ENCODE data around the gene L3MBTL2. TPM values are rescaled to one million over a fixed set of nuclear protein-coding genes. Genes with fewer than 3 reads are reported as not detected.

Gene L3MBTL2
- total and polyA plus RNA-seq, 10 donors = 11.4 to 33.8 (median 22.6) TPM

DNA sequence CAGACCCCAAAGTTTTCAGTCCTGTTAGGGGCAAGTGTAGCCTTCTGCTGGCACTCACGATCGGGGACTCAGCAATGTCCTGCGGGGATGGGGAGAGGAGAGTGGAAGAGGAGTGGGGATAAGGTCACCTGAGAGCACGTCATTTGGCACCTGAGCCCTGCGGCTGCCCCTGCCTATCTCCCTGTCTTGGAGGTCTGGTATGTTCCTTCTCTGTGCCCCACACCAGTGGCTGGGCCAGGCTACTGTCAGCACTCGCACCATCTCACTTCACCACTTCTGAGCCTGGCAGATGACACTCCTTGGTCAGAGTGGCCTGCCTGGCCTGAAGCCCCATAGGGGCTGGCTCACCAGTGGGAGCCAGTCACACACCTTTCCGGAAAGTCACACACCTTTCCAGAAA is 55.8 kb downstream of the L3MBTL2 start:
- DNase-seq = no peak
- no peak overlapping the region for H3K27ac ChIP-seq
- intact Hi-C loops (cut with DNase I; ENCODE audit: low total_unique reads) = no loop called here
- no peak overlapping the region for H3K4me3 ChIP-seq
- H3K36me3 ChIP-seq = peaks cover 4 to 100% (median 97%) of the 10 kb centered on the region in 6 donors
- H3K27me3 ChIP-seq (replicated peaks in 1 of 7) = no peaks in the 10 kb centered on the region
- WGBS, 5 donors = 94 to 100% (median 99%) methylated on average over 6 to 7 of the region's 7 CpGs
- H3K9me3 ChIP-seq = no peaks in the 10 kb centered on the region
- TF ChIP-seq POLR2AphosphoS5 (IDR thresholded peaks at IDR 0.05) = no peak
- H3K4me1 ChIP-seq = peaks cover 0 to 14% (median 5%) of the 10 kb centered on the region in 6 donors

DNA sequence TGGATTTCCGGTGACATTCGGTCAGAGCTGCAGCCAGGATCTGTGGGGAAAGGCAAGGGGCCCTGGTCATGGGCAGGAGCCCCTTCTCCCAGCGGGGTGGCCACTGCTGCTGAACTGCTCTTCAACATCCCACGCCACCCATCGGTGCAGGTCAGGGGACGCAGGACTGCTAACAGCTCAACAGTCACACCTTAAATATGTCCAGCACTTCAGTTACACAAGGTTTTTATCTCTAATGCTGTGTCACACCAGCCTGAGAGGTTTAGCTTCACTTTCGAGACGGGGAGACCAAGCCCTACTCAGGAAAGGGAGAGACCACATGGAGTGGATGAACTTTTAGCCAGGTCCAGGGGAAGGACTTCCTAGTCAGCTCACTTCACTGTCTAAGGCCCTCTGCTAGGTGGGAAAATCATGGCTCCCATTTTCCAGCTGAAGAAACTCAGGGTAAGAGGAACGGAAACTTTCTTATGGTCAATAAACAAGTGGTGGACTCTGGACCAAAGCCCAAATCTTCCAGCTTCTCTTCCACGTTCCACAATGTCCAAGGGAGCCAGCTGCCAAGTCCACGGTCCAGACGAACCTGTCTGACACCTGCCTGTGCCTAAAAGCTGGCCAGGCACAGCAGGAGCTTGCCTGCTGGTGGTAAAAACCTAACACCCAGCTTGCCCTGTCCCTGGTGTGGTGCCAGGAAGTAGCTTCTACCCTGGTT is 56.6 kb downstream of the L3MBTL2 start:
- TF ChIP-seq, protein P1, sequence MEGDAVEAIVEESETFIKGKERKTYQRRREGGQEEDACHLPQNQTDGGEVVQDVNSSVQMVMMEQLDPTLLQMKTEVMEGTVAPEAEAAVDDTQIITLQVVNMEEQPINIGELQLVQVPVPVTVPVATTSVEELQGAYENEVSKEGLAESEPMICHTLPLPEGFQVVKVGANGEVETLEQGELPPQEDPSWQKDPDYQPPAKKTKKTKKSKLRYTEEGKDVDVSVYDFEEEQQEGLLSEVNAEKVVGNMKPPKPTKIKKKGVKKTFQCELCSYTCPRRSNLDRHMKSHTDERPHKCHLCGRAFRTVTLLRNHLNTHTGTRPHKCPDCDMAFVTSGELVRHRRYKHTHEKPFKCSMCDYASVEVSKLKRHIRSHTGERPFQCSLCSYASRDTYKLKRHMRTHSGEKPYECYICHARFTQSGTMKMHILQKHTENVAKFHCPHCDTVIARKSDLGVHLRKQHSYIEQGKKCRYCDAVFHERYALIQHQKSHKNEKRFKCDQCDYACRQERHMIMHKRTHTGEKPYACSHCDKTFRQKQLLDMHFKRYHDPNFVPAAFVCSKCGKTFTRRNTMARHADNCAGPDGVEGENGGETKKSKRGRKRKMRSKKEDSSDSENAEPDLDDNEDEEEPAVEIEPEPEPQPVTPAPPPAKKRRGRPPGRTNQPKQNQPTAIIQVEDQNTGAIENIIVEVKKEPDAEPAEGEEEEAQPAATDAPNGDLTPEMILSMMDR (IDR thresholded peaks at IDR 0.05 in 8 of 11, conservative IDR thresholded peaks at IDR 0.05 in 3 of 11) = no peak
- TF ChIP-seq POLR2AphosphoS5 (IDR thresholded peaks at IDR 0.05) (no peak), POLR2A (IDR thresholded peaks at IDR 0.05) (no peak)
- intact Hi-C loops (cut with DNase I; ENCODE audit: low total_unique reads) = no loop called here

DNA sequence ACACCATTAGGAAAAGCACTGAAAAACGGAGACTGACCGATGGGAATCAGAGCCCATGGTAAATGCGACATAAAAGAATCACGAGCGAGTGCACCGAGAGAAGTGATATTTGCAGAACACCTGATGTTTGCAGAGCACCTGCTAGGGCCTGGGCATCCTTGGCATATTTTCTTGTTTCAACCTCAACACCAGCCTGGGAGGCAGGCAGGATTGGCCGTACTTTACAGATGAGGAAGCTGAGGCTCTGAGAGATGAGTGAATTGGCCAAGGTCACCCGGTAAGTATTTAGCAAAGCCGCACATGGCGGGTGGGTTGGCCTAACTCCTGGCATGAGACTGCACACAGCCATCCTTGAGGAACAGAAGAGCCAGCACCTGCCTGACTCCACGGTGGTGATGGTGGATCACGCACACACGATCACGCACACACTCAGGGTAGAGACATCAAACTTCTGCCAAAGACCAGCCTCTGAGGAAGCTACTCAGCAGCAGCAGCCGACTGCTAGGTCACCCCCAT is 57.2 kb downstream of the L3MBTL2 start:
- Histone ChIP-seq H3K9me3 (no peaks in the 10 kb centered on the region), H3K36me3 (peaks cover 4 to 99% (median 93%) of the 10 kb centered on the region in 6 donors), H3K27ac (no peak overlapping the region), H3K27me3 (replicated peaks in 1 of 7) (no peaks in the 10 kb centered on the region), H3K4me1 (peaks cover 0 to 23% (median 5%) of the 10 kb centered on the region in 6 donors), H3K4me3 (no peak overlapping the region)
- intact Hi-C loops (cut with DNase I; ENCODE audit: low total_unique reads) = no loop called here
- 94 to 97% (median 95%) methylated on average over 14 to 15 of the region's 15 CpGs for WGBS, 5 donors
- TF ChIP-seq, protein P1 (IDR thresholded peaks at IDR 0.05 in 8 of 11, conservative IDR thresholded peaks at IDR 0.05 in 3 of 11) = no peak
- TF ChIP-seq POLR2A (IDR thresholded peaks at IDR 0.05) (no peak), POLR2AphosphoS5 (IDR thresholded peaks at IDR 0.05) (no peak)
- no peak for DNase-seq

More for the DNA sequence above, 56.6 kb downstream of the L3MBTL2 start:
- Histone ChIP-seq H3K27me3 (replicated peaks in 1 of 7) (no peaks in the 10 kb centered on the region), H3K4me3 (no peak overlapping the region), H3K4me1 (peaks cover 0 to 20% (median 5%) of the 10 kb centered on the region in 6 donors), H3K36me3 (peaks cover 4 to 99% (median 93%) of the 10 kb centered on the region in 6 donors), H3K9me3 (no peaks in the 10 kb centered on the region), H3K27ac (no peak overlapping the region)
- WGBS, 5 donors = 83 to 93% (median 88%) methylated on average over 8 to 12 of the region's 12 CpGs
- DNase-seq = no peak

DNA sequence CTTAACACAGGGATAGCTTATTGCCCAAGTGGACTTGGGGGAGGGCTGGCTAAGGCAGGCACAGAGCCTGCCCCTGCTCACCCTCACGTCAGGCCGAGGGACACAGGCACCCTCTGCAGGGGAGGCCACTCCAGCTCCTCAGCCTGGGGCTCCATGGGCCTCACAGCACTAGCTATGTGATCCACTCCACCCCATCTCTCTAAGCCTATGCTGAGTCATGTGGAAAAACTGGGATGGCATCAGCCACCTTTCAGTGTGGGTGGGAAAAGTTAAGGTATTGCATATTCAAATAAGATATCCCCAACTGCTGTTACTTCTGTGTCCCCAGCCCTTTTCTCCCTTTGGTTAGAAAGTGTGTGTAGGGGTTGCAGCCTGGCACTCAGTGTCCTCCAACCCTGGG is 58.6 kb downstream of the L3MBTL2 start:
- intact Hi-C loops (cut with DNase I; ENCODE audit: low total_unique reads) = no loop called here
- Histone ChIP-seq H3K9me3 (no peaks in the 10 kb centered on the region), H3K4me1 (peaks cover 0 to 25% (median 5%) of the 10 kb centered on the region in 6 donors), H3K27me3 (replicated peaks in 1 of 7) (no peaks in the 10 kb centered on the region), H3K27ac (no peak overlapping the region), H3K4me3 (no peak overlapping the region), H3K36me3 (peaks cover 2 to 99% (median 93%) of the 10 kb centered on the region in 6 donors)
- TF ChIP-seq POLR2AphosphoS5 (IDR thresholded peaks at IDR 0.05) = peak in 1 of 3 donors; percentile 29
- TF ChIP-seq POLR2A (IDR thresholded peaks at IDR 0.05) = no peak
- no peak for DNase-seq
- WGBS, 5 donors = 92 to 100% (median 97%) methylated on average over 2 of the region's 2 CpGs

DNA sequence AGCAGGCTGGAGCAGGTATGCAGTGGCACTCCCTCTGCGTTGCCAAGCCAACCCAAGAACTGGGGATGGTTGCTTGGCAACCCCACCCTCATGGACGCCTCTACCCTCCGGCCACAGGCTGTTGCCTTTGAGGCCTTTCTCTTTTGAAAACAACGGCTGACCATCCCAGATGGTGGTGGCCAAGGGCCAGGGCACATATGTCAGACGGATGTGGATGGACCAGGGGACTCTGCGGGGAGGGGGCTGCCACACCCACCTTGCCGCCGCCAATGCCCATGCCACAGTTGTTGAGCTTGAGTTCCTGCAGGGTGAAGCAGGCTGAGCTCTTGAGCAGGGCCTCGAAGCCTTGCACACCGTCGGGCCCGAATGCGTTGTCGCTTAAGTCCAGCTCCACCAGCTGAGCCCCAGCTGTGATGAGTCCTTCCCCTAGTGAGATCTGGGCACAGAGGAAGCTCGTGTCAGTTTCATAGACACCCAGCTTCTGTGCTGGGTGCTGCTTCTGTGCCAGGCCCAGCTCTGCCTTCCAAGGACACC is 59.4 kb downstream of the L3MBTL2 start:
- Histone ChIP-seq H3K9me3 (no peaks in the 10 kb centered on the region), H3K4me1 (peaks cover 0 to 25% (median 5%) of the 10 kb centered on the region in 6 donors), H3K36me3 (peaks cover 2 to 99% (median 92%) of the 10 kb centered on the region in 6 donors), H3K27me3 (replicated peaks in 1 of 7) (no peaks in the 10 kb centered on the region), H3K27ac (no peak overlapping the region), H3K4me3 (no peak overlapping the region)
- intact Hi-C loops (cut with DNase I; ENCODE audit: low total_unique reads) = no loop called here
- TF ChIP-seq POLR2AphosphoS5 (IDR thresholded peaks at IDR 0.05) (no peak), POLR2A (IDR thresholded peaks at IDR 0.05) (no peak)
- TF ChIP-seq, protein P1 (IDR thresholded peaks at IDR 0.05 in 8 of 11, conservative IDR thresholded peaks at IDR 0.05 in 3 of 11) = no peak
- WGBS, 5 donors = 92 to 97% (median 92%) methylated on average over 14 to 15 of the region's 15 CpGs
- no peak for DNase-seq

All from spleen (tissue), 11 donors.